Prostate gland (tissue), 2 donors: ENCODE results near the gene SH2D3C. TPM values are rescaled to one million over a fixed set of nuclear protein-coding genes. Genes with fewer than 3 reads are reported as not detected.

Experiments
- DNase-seq: peaks from one replicate; pipeline ENCODE4 v3.0.0-alpha.2; 2019; ENCODE audit warnings: low spot score
- H3K27ac ChIP-seq, 2 donors: fragments of 200-600 bp; sonication (generic); 2 replicates each; pipeline ENCODE4 v1.5.1; 2017 to 2019
- H3K27me3 ChIP-seq: fragments of 200-600 bp; sonication (generic); replicated peaks from 2 replicates; pipeline ENCODE4 v1.5.1; 2019; ENCODE audit not compliant: insufficient read depth
- H3K36me3 ChIP-seq, 2 donors: fragments of 200-600 bp; sonication (generic); 1 replicate in 1 of 2; 2 replicates in 1 of 2; pipeline versions ENCODE4 v1.5.1 to v1.8.1; 2017 to 2019
- H3K4me1 ChIP-seq: fragments of 200-600 bp; sonication (generic); replicated peaks from 2 replicates; pipeline ENCODE4 v1.5.1; 2019
- H3K4me3 ChIP-seq, 2 donors: fragments of 200-600 bp; sonication (generic); 2 replicates each; pipeline ENCODE4 v1.5.1; 2017 to 2019
- H3K9me3 ChIP-seq: fragments of 200-600 bp; sonication (generic); 2 replicates; pipeline ENCODE4 v1.5.1; 2017
- POLR2A ChIP-seq: fragments of 450-650 bp; IDR thresholded peaks from one replicate; pipeline ENCODE4 v1.6.1; 2016; ENCODE audit warnings: antibody characterized with exemption, mild to moderate bottlenecking
- POLR2AphosphoS5 ChIP-seq: sonication (generic); formaldehyde crosslinking; IDR thresholded peaks from one replicate; pipeline ENCODE4 v1.6.1; 2017; ENCODE audit warnings: antibody characterized with exemption
- WGBS: methylation state at CpG from one replicate; pipeline ENCODE4 v1.1.5; 2018; 5-methylcytosine and 5-hydroxymethylcytosine counted together
- intact Hi-C: fragments of 100-400 bp; cut with DNase I; formaldehyde crosslinking; loops from one replicate; pipeline ENCODE4 v1.14.2; 2022
- total RNA-seq, 2 donors: library from RNA; depleted of rRNA; stranded (reverse); fragments of >200 nt; gene quantifications; one replicate each; pipeline ENCODE4 v1.1.0, GENCODE V29; 2016
- TF ChIP-seq, protein P1 (sequence below), 4 experiments: fragments of 200-600 bp in 2 of 4; fragments of 450-650 bp in 2 of 4; sonication (generic) in 2 of 4; IDR thresholded peaks; 1 replicate in 3 of 4; 2 replicates in 1 of 4; pipeline ENCODE4 v1.5.1; 2016 to 2019; ENCODE audit warnings: antibody characterized with exemption in 4 of 4, mild to moderate bottlenecking in 2 of 4, moderate library complexity in 2 of 4

SH2D3C gene
- total RNA-seq, 2 donors from 2014 or later, result 5.5 to 11.4 TPM

DNA sequence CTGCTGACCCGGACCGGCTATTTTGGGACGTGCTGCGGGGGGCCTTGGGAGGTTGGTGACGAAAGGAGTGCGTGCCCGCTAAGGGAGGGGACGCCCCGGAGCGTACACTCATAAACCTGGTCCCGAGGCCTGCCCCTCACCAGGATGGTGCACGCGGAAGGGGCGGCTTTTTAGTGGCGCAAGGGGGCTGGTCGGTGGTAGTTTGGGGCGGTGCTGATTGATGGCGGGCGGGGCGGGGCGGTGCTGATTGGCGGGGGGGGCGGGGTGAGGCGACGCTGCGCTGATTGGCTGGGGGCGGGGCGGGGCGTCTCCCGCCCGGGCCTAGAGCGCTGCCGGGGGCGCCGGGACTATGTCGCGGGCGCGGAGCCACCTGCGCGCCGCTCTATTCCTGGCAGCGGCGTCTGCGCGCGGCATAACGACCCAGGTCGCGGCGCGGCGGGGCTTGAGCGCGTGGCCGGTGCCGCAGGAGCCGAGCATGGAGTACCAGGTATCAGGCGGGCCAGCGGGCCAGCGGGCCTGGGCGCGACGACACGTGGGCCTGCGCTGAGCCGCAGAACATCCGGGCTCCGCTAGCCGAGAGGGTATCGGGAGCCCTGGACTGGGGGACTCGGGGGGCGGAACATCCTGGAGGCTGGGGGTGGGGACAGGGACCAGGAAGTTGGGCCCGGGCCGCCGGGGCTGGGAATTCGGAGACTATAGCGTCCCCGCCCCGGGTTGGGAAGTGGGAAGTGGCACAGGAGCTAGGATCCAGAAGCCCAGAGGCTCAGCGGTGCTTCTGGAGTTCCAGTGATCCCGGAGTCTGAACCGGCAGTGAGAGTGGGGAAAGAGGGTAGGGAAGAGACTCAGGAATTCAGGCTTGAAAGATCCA is 24.3 kb upstream of the SH2D3C start, which contains the start of gene FPGS:
TSS of gene FPGS (plus strand) at position 307 of the 868 bp plus-strand sequence. CDS start at position 350, 43 bp downstream.
- Histone ChIP-seq H3K36me3 (peaks cover 0 to 5% of the 10 kb centered on the region in 2 donors), H3K4me1 (peaks cover 16% of the 10 kb centered on the region), H3K27ac (peak within 1 kb of the TSS; percentile 92 to 93), H3K27me3 (no peaks in the 10 kb centered on the region), H3K4me3 (peak within 1 kb of the TSS; percentile 63), H3K9me3 (no peaks in the 10 kb centered on the region)
- DNase-seq, result peak; percentile 79
- intact Hi-C loops, result loop anchor here (5.0 kb wide), 1 partner anchor 114 kb away; the partner anchor contains the start of gene ST6GALNAC4
- TF ChIP-seq POLR2A, result peak; percentile 66
- TF ChIP-seq, protein P1, sequence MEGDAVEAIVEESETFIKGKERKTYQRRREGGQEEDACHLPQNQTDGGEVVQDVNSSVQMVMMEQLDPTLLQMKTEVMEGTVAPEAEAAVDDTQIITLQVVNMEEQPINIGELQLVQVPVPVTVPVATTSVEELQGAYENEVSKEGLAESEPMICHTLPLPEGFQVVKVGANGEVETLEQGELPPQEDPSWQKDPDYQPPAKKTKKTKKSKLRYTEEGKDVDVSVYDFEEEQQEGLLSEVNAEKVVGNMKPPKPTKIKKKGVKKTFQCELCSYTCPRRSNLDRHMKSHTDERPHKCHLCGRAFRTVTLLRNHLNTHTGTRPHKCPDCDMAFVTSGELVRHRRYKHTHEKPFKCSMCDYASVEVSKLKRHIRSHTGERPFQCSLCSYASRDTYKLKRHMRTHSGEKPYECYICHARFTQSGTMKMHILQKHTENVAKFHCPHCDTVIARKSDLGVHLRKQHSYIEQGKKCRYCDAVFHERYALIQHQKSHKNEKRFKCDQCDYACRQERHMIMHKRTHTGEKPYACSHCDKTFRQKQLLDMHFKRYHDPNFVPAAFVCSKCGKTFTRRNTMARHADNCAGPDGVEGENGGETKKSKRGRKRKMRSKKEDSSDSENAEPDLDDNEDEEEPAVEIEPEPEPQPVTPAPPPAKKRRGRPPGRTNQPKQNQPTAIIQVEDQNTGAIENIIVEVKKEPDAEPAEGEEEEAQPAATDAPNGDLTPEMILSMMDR (IDR thresholded peaks at IDR 0.05), result peak in 1 of 4 experiments; percentile 21
- peak; percentile 44 for TF ChIP-seq POLR2AphosphoS5
- under 1% methylated on average over 35 of the region's 83 CpGs for WGBS

- DNase-seq, result no peak
- H3K27ac ChIP-seq, result peak overlapping the region; percentile 92 to 93
- H3K36me3 ChIP-seq, result peaks cover 0 to under 1% of the 10 kb centered on the region in 2 donors
- intact Hi-C loops, result loop anchor here (5.0 kb wide), 1 partner anchor 115 kb away; the partner anchor contains the start of gene ST6GALNAC4
- 24% methylated on average over 10 of the region's 10 CpGs for WGBS
- no peaks in the 10 kb centered on the region for H3K9me3 ChIP-seq
- H3K4me3 ChIP-seq, result peak overlapping the region; percentile 63
- H3K27me3 ChIP-seq, result no peaks in the 10 kb centered on the region
- no peak for TF ChIP-seq POLR2A
- TF ChIP-seq, protein P1 (IDR thresholded peaks at IDR 0.05), result peak in 1 of 4 experiments; percentile 23
- TF ChIP-seq POLR2AphosphoS5, result no peak
- H3K4me1 ChIP-seq, result peaks cover 16% of the 10 kb centered on the region
Measured at GRCh38 chr9:127801955-127802575, 23.6 kb upstream of the SH2D3C start.

- H3K4me1 ChIP-seq, result peaks cover 17% of the 10 kb centered on the region
- no peaks in the 10 kb centered on the region for H3K9me3 ChIP-seq
- intact Hi-C loops, result no loop called here
- 13% methylated on average over 11 of the region's 11 CpGs for WGBS
- H3K27ac ChIP-seq, result peak overlapping the region in 1 of 2 donors; percentile 36
- H3K36me3 ChIP-seq, result no peaks in the 10 kb centered on the region
- no peaks in the 10 kb centered on the region for H3K27me3 ChIP-seq
- TF ChIP-seq, protein P1 (IDR thresholded peaks at IDR 0.05), result no peak
- TF ChIP-seq POLR2AphosphoS5, result no peak
- TF ChIP-seq POLR2A, result no peak
- no peak for DNase-seq
- no peak overlapping the region for H3K4me3 ChIP-seq
Measured at GRCh38 chr9:127796852-127797370, 18.4 kb upstream of the SH2D3C start.

GRCh38 chr9:127796225-127796813 is 17.9 kb upstream of the SH2D3C start:
- peak overlapping the region in 1 of 2 donors; percentile 36 for H3K27ac ChIP-seq
- no peaks in the 10 kb centered on the region for H3K27me3 ChIP-seq
- 43% methylated on average over 8 of the region's 8 CpGs for WGBS
- no peaks in the 10 kb centered on the region for H3K36me3 ChIP-seq
- peaks cover 14% of the 10 kb centered on the region for H3K4me1 ChIP-seq
- H3K9me3 ChIP-seq, result no peaks in the 10 kb centered on the region
- intact Hi-C loops, result no loop called here
- TF ChIP-seq, protein P1 (IDR thresholded peaks at IDR 0.05), result no peak
- peak; percentile 6 for TF ChIP-seq POLR2AphosphoS5
- TF ChIP-seq POLR2A, result no peak
- no peak overlapping the region for H3K4me3 ChIP-seq
- DNase-seq, result no peak
